ENCODE data around the gene PRKCSH. TPM values are rescaled to one million over a fixed set of nuclear protein-coding genes. Genes with fewer than 3 reads are reported as not detected.

The PRKCSH gene
- polyA plus RNA-seq, 3 donors, result 24.9 to 172 (median 28.4) TPM

DNA sequence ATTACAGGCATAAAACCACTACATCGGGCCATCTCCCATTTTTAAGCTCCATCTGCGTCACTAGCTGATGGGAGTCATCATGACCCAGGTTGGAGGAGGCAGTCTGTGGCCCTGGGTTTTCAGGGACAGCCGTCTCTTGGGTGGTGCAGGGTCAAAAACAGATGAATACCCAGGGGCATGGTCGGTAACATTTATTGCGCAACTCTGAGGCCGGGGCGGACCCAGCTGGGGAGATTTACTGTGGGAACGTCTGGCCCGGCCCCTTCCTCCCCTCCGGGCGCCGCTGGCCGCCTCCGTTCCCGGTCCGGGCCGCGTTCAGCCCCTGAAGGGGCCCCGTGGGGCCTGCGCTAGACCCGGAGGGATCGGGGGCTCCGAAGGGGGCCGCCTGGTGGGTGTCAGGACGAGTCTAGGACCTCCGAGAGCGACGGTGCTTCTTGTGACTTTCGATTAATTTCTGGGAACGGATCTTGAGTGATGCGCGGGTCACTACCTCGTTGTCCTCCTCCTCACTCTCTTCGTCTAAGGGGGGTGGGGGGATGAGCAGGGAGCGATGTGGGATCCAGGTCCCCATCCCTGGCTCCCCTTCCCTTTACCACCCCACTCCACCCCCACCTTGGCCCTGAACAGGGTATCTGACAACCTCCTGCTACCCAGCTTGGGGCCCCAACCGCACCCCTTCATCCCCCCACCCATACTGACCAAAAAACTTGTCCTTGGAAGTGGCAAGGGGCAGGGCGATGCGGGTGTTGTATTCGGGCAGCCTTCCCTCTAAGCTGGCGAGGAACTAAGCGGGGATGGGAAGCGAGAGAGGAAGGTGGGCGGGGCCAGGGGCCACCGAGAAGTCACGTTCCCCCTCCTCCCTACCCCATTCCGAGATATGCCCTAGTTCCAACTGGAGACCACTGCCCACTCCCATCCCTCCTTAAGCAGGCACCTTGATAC, 14.7 kb upstream of the PRKCSH start:
- peak overlapping the region; percentile 96 for H3K4me2 ChIP-seq (replicated peaks; ENCODE audit: extremely low read depth, low read length, poor library complexity, severe bottlenecking)
- H3K4me1 Mint-ChIP-seq, result peaks cover 43% of the 10 kb centered on the region
- peaks cover 76 to 85% (median 76%) of the 10 kb centered on the region in 3 donors for H3K27me3 Mint-ChIP-seq (ENCODE audit: low read depth in 3 of 3)
- peaks cover 2 to 3% of the 10 kb centered on the region in 2 donors for H3K36me3 Mint-ChIP-seq
- peak; percentile 32 to 47 (median 45) for DNase-seq
- intact Hi-C loops (cut with micrococcal nuclease), result loop anchor here (5.0 kb wide), 1 partner anchor 38 kb away; the partner anchor contains the start of gene EPOR (in 2 of the 2)
- no peaks in the 10 kb centered on the region for H3K79me2 ChIP-seq (ENCODE audit: insufficient read depth, low read length)
- WGBS (ENCODE audit: insufficient coverage), result under 1% methylated on average over 28 of the region's 46 CpGs
- no peaks in the 10 kb centered on the region for H3K36me3 ChIP-seq (replicated peaks in 1 of 2; ENCODE audit: control insufficient read depth in 1 of 2, insufficient read depth in 2 of 2, low read length in 2 of 2)
- no peak overlapping the region for H3K27ac ChIP-seq (ENCODE audit: low read depth in 1 of 2, low read length in 2 of 2)
- TF ChIP-seq, protein P1, sequence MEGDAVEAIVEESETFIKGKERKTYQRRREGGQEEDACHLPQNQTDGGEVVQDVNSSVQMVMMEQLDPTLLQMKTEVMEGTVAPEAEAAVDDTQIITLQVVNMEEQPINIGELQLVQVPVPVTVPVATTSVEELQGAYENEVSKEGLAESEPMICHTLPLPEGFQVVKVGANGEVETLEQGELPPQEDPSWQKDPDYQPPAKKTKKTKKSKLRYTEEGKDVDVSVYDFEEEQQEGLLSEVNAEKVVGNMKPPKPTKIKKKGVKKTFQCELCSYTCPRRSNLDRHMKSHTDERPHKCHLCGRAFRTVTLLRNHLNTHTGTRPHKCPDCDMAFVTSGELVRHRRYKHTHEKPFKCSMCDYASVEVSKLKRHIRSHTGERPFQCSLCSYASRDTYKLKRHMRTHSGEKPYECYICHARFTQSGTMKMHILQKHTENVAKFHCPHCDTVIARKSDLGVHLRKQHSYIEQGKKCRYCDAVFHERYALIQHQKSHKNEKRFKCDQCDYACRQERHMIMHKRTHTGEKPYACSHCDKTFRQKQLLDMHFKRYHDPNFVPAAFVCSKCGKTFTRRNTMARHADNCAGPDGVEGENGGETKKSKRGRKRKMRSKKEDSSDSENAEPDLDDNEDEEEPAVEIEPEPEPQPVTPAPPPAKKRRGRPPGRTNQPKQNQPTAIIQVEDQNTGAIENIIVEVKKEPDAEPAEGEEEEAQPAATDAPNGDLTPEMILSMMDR (IDR thresholded peaks at IDR 0.05), result no peak
- peaks cover 41 to 79% of the 10 kb centered on the region in 2 donors for H3K27me3 ChIP-seq (ENCODE audit: control insufficient read depth in 2 of 2, insufficient read depth in 2 of 2, low read length in 2 of 2)
- H3K9ac ChIP-seq (ENCODE audit: insufficient read depth, low read length, poor library complexity, severe bottlenecking), result peak overlapping the region; percentile 49
- H3K4me3 Mint-ChIP-seq, result peak overlapping the region; percentile 84 to 94
- peaks cover 0 to 38% (median 13%) of the 10 kb centered on the region in 7 donors for H3K9me3 Mint-ChIP-seq
- peaks cover 3 to 18% of the 10 kb centered on the region in 2 donors for H3K9me3 ChIP-seq (replicated peaks in 1 of 2; ENCODE audit: control insufficient read depth in 1 of 2, insufficient read depth in 1 of 2, low read length in 2 of 2)
- H4K20me1 ChIP-seq (ENCODE audit: insufficient read depth, low read length), result no peaks in the 10 kb centered on the region
- H2AFZ ChIP-seq (ENCODE audit: insufficient read depth, low read depth, low read length, poor library complexity, severe bottlenecking), result peak overlapping the region; percentile 82
- H3K4me1 ChIP-seq (ENCODE audit: control insufficient read depth in 1 of 2, insufficient read depth in 2 of 2, low read length in 2 of 2), result peaks cover 37 to 47% of the 10 kb centered on the region in 2 donors
- peak overlapping the region; percentile 39 to 82 (median 54) for H3K4me3 ChIP-seq (replicated peaks in 1 of 3; ENCODE audit: low read depth in 2 of 3, low read length in 3 of 3)
- H3K27ac Mint-ChIP-seq, result peak overlapping the region in 4 of 7 donors; percentile 33 to 71 (median 45)

- H3K27me3 Mint-ChIP-seq (ENCODE audit: low read depth in 3 of 3), result peaks cover 69 to 80% (median 74%) of the 10 kb centered on the region in 3 donors
- H3K4me1 Mint-ChIP-seq, result peaks cover 43% of the 10 kb centered on the region
- Histone ChIP-seq H3K4me1 (ENCODE audit: control insufficient read depth in 1 of 2, insufficient read depth in 2 of 2, low read length in 2 of 2) (peaks cover 37 to 47% of the 10 kb centered on the region in 2 donors), H3K27ac (ENCODE audit: low read depth in 1 of 2, low read length in 2 of 2) (no peak overlapping the region), H3K27me3 (ENCODE audit: control insufficient read depth in 2 of 2, insufficient read depth in 2 of 2, low read length in 2 of 2) (peaks cover 39 to 73% of the 10 kb centered on the region in 2 donors), H3K36me3 (replicated peaks in 1 of 2; ENCODE audit: control insufficient read depth in 1 of 2, insufficient read depth in 2 of 2, low read length in 2 of 2) (no peaks in the 10 kb centered on the region), H3K4me2 (replicated peaks; ENCODE audit: extremely low read depth, low read length, poor library complexity, severe bottlenecking) (peak overlapping the region; percentile 96), H3K4me3 (replicated peaks in 1 of 3; ENCODE audit: low read depth in 2 of 3, low read length in 3 of 3) (peak overlapping the region; percentile 3 to 82 (median 54)), H2AFZ (ENCODE audit: insufficient read depth, low read depth, low read length, poor library complexity, severe bottlenecking) (peak overlapping the region; percentile 82), H3K9me3 (replicated peaks in 1 of 2; ENCODE audit: control insufficient read depth in 1 of 2, insufficient read depth in 1 of 2, low read length in 2 of 2) (peaks cover 3 to 18% of the 10 kb centered on the region in 2 donors), H4K20me1 (ENCODE audit: insufficient read depth, low read length) (no peaks in the 10 kb centered on the region), H3K9ac (ENCODE audit: insufficient read depth, low read length, poor library complexity, severe bottlenecking) (peak overlapping the region; percentile 49), H3K79me2 (ENCODE audit: insufficient read depth, low read length) (no peaks in the 10 kb centered on the region)
- WGBS (ENCODE audit: insufficient coverage), result 3% methylated on average over 31 of the region's 36 CpGs
- TF ChIP-seq, protein P1 (IDR thresholded peaks at IDR 0.05), result no peak
- peaks cover 0 to 35% (median 15%) of the 10 kb centered on the region in 7 donors for H3K9me3 Mint-ChIP-seq
- peaks cover 2 to 3% of the 10 kb centered on the region in 2 donors for H3K36me3 Mint-ChIP-seq
- H3K27ac Mint-ChIP-seq, result peak overlapping the region in 4 of 7 donors; percentile 2 to 71 (median 43)
- DNase-seq, result peak in 1 of 3 donors; percentile 24
- intact Hi-C loops (cut with micrococcal nuclease), result loop anchor here (5.0 kb wide), 1 partner anchor 39 kb away; the partner anchor contains the start of gene EPOR (in 2 of the 2)
- H3K4me3 Mint-ChIP-seq, result peak overlapping the region; percentile 84 to 94
Measured at GRCh38 chr19:11421371-11422098, 13.9 kb upstream of the PRKCSH start.
